IPS-NIHi11 (cell line): ENCODE measurements around the gene TNFRSF25.

Source experiments
- DNase-seq: peaks from one replicate; pipeline ENCODE4 v3.0.0; 2012; ENCODE audit warnings: mixed read lengths, low spot score

TNFRSF25 gene, protein sequence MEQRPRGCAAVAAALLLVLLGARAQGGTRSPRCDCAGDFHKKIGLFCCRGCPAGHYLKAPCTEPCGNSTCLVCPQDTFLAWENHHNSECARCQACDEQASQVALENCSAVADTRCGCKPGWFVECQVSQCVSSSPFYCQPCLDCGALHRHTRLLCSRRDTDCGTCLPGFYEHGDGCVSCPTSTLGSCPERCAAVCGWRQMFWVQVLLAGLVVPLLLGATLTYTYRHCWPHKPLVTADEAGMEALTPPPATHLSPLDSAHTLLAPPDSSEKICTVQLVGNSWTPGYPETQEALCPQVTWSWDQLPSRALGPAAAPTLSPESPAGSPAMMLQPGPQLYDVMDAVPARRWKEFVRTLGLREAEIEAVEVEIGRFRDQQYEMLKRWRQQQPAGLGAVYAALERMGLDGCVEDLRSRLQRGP

DNA sequence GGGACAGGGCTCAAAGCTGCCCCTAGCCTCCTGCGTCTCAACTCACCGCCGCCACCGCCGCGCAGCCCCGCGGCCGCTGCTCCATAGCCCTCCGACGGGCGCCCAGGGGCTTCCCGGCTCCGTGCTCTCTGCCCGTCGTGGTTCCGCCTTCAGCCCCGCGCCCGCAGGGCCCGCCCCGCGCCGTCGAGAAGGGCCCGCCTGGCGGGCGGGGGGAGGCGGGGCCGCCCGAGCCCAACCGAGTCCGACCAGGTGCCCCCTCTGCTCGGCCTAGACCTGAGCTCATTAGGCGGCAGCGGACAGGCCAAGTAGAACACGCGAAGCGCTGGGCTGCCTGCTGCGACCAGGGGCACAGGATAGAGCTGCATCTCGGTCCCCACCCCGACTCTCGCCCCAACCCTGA, at the start of gene TNFRSF25:
TNFRSF25 (minus strand) TSS at position 151 of the 400 bp plus-strand sequence; CDS start at position 85, 66 bp downstream.
- peak; percentile 82 for DNase-seq

DNA sequence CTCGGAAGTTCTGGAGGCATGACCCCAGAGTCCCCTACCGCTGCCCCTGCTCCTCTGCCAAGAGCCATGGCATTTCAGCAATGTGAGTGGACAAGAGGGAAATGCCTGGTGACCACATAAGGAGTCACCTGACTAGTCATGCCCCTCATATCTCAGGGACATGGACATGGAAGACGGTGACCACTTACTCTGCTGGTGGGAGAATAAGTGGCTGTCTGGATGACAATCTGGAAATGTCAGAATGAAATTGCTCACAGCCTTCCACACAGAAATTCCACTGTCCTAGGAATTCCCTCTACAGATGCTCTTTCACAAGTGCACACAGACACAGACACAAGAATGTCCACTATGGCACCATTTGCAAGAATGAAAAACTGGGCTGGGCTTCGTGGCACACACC, 49.8 kb upstream of the TNFRSF25 start:
- no peak for DNase-seq

DNA sequence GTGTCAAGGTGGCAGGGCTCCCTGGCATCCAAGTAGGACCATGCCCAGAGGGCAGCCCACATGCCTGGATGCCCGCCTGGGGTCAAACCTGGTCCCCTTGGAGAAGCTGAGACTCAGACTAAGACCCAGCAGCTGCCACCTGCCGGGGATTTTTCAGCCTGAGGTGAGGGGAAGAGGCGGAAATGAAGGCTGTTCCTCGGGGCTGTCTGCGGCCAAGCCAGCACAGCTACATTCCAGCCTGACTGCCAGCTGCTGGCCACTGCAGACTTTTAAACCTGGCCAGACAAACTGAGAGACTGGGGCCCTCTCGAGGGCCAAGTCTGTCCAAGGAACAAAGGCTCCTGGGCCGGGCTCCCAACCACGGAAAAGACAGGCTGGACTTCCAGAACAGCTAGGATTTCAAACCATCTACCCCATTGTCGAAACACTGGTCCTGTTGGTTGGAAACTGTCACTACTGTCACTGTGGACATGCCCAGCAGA, 47.4 kb upstream of the TNFRSF25 start:
- no peak for DNase-seq

DNA sequence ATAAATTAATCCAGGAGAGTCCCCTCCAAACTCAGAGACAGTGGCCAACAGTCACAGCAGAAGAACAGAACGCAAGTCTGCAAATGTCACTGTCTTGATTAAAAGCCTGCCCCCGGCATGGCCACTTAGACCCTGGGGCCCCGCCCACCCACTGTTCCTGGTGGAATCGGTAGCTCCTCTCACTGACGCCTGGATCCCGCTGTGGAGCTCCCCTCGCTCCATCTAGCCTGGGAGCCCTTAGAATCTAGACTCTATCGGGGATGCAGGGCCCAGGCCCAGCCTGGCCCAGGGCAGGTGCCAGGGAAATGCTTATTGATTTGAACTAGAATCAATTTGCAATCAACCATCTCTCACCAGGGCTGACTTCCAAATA, 46.9 kb upstream of the TNFRSF25 start:
- no peak for DNase-seq

DNA sequence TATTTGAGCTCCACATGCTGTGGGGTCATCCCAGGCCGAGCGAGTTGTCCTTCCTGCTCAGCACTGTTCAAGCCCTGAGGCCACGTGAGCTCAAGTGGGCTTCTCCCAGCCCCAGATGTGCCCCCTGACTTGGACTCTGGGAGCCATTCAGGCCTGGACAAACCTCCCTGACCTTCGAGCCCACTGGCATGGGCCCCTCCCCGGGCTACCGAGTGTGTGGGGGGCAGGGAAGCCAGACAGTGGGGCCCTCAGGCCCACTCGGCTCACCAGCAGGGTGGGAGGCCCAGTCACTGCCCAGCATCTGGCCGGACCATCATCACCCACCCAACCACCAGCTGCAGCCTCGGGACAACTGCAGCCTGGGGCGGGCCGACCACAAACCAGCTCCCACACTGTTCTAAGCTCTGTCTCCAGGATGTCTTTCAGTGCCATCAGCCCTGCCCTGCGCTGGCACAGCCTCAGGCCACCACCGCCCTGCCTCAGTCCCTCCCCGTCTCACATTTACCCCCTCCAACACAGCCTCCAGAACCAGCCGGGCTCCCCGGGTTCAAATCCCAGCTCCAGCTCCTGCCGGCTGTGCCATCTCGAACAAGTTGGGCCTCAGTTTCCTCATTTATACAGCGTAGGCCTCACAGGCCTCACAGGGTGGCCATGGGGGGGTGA, 46.4 kb upstream of the TNFRSF25 start:
- DNase-seq, result no peak

DNA sequence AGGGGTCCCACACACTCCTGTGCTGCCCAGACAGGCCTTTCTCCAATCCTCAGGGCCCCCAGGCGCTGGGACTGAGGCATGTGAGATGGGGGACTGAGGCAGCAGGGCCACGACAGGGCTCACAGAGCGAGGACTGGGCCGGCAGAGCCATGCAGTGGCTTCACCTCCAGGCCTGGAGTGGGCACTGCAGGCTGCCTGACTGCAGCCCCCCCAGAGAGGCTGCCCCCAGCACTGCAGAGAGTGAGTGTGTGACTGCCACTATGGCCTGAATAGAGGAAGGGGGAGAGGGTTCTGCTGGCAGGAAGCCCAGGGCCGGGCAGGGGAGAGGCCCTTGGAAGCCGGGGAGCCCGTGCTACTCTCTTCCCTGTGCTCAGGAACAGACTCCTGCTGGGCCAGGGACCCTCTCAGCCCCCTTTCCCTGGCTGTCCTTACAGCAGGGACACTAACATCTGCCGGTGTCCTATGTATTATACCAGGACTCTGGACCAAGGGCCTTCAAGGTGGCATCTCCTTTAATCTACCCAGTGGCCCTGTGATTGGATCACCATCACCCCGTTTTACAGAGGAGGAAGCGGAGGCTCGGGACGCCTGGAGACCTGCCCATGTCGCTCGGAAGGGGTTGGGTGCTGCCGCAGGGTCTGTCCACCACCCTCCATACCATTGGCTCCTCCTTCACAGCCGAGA, 45.7 kb upstream of the TNFRSF25 start:
- DNase-seq, result no peak

DNA sequence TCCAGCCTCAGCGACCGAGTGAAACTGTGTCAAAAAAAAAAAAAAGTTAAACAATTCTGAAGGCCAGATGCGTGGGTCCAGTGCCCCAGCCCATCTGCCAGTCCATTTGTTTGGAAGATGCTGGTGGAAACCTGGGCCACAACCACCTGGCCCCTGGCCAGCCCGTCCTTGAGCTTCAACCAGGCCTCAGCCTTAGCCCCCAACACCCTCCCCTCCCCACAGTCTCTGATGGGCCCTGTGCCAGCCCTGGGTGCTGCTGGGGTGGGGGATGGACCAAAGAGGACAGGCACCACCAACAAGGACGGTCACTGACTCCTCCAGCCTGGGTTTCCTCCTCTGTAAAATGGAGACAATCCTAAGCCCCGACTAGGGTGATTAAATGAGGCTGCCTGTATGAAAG, 45.1 kb upstream of the TNFRSF25 start:
- no peak for DNase-seq

DNA sequence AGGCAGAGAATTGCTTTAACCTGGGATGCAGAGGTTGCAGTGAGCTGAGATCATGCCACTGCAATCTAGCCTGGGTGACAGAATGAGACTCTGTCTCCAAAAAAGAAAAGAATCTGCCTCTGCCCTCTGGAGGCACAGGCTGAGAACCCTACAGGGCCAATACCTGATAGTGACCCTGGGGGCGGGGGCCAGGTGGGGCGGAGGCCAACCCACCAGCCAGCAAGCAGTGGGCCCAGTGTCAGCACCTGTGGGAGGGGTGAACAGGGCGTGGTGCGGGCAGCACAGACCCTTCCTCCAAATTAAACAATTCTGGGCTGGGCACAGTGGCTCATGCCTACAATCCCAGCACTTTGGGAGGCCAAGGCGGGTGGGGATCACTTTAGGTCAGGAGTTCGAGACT, 44.5 kb upstream of the TNFRSF25 start:
- DNase-seq, result no peak

DNA sequence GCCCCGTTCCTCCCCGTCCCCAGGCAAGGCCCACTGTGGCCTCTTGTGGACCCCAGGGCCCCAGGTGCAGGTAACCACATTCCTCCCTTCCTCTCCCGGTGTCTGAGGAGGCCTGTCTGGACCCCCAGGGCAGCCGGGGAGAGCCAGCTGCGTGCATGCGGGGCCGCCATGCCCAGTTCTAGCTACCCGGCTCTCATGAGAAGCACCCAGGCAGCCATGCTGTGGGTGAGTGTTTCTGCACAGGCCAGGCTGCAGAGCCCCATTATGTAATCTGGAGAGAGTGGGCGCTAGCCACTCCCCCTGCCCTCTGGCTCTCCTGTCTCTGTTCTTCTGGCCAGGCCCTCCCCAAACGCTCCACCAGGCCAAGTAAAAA, 43.9 kb upstream of the TNFRSF25 start:
- no peak for DNase-seq

DNA sequence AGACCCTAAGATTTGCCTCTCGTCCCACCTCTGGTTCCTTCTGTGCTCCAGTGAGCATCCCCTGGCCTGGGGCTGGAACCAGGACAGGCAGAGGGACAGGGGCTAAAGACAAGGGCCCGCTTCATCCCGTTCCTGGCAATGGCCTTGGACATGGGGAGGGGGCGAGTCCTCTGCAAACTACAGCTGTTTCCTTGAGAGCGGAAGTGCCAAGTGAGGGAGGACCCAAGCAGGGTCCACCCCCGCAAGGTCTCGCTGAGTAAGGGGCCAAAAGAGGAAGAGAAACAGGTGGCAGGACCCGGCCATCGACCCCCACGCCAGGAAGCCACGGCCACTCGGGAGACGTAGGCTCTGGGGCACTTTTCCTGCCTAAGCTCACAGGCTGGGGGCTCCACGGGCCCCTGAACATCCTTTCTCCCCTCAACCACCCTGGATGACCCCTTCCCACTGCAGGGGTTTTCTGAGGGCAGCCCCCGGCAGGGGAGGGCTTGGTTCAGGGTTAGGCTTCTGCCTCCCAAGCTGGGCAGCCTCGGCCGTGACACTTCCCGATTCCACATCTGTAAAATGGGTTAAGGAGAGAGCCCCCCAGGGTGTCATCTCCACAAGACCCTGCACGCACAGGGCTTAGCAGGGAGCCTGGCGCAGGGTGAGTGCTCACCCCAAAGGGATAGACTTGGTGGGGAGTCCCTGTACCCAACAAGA, 43.4 kb upstream of the TNFRSF25 start:
- DNase-seq, result no peak

DNA sequence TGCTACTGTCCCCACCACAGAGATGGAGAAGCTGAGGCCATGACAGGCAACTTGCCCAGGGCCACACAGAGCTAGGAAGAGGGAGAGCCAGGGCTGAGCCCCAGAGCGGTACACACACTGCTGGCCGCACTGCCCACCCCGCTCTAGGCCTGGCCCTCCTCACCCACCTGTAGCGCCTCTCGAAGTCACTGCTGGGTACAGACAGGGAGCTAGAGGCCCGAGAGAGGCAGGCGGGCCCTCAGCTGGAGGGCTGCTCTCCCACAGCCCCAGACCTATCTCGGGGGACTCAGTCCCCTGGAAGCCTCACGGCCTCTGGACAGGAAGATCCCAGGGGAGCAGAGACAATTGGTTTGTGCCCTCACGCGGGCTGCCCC, 42.8 kb upstream of the TNFRSF25 start:
- DNase-seq, result no peak

DNA sequence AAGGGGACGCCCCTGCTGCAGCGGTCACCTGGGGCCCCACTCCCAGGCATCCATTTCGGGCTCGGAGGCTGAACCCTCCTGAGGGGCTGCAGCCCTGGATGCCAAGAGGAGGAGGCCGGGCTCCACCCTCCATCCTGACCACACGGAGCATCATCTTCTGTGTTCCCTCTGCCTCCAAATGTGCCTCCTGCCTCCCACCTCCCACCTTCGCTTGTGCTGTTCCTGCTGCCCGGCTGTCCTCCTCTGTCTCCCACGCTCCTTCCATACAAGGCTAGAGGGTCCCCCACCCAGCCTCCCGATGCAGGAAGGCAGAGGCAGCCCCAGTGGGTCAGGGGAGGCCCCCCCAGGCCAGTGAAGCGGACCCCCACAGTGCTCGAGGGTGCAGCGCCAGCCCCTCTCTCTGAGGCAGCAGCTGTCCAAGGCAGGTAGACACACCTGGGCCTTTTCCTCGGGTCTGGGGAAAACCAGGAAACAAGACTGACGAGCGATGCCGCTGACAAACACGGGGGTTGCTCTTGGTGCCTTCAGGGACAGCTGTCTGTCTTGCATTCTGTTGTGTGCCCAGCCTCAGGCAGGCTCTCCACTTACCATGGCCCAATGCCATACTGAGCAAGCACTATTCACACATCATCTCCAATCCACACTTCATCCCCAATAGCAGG, 42.3 kb upstream of the TNFRSF25 start:
- no peak for DNase-seq

DNA sequence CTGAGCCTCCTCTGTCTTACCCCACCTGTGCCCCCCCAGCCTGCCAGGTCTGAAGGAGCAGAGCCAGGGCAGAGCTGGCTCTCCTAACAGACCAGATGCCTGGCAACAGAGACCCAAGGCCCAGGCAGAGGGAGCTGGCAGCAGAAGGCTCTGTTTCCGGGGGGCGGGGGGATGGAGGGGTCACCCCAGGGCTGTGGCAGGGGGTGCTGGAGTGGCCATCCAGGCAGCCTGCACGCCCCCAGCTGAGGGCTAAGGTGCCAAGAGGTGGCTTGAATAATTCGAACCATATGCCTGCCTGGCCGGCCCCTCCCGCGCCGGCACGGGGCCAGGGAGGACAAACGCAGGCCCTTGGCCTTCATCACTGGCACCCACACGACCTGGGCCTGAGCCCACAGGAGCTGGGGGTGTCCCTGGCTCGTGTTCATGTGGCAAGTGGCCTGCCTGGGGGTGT, 41.5 kb upstream of the TNFRSF25 start:
- DNase-seq, result no peak

DNA sequence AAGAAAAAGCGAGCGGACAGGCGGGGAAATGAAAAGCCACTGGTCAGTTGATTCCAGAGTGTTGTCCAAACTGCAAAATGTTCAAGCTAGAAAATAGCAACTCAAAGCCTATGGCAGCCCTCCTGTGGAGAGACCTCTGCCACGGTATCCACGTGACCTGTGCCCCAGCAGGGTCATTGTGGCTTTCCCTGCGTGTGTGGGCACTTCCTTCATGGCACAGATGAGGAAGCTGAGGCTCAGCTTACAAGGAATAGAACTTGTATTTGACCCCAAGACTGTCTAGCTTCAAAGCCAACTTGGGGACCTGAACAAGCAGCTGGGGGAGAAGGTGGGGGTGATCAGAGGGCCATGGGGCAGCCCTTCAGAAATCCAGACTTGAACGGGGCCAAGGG, 41.1 kb upstream of the TNFRSF25 start:
- no peak for DNase-seq

DNA sequence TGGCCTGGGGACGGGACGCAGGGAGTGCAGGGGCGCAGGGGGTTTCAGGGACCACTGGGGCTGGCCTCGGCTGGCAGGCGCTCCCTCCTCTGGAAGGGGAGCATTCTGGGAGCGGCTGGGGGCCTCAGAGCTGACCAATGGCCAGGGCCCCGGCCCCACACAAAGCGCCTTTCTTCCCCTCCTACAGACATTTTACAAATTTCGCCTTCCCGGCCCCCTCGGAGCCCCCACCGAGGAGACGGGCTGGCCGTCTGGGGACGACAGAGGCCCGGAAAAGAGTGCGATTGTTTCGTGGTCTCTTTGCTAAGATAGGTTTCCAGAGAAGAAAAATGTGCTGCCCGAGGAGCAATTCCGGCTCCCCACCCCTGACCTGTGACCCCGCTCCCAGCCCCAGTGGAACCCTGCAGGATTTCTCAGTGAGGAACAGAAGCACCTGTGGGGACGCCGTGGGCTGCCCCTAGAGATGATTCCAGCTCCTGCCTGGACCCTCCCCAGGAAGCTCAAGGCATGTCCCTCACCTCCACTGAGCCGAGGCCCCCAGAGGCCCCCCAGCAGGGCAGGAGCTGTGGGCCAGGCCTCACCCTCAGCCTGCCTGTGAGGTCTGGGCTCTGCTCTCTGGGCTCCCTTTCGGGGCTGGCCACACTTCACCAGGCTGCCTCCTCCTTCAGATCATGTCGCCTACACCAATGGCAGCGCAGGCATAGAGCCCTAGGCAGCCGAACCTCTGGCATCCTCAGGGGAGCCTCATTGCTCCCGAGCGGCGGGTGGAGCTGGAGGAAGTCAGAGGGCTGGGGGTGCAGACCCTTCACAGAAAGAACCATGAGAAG, 40.5 kb upstream of the TNFRSF25 start:
- DNase-seq, result peak; percentile 7

DNA sequence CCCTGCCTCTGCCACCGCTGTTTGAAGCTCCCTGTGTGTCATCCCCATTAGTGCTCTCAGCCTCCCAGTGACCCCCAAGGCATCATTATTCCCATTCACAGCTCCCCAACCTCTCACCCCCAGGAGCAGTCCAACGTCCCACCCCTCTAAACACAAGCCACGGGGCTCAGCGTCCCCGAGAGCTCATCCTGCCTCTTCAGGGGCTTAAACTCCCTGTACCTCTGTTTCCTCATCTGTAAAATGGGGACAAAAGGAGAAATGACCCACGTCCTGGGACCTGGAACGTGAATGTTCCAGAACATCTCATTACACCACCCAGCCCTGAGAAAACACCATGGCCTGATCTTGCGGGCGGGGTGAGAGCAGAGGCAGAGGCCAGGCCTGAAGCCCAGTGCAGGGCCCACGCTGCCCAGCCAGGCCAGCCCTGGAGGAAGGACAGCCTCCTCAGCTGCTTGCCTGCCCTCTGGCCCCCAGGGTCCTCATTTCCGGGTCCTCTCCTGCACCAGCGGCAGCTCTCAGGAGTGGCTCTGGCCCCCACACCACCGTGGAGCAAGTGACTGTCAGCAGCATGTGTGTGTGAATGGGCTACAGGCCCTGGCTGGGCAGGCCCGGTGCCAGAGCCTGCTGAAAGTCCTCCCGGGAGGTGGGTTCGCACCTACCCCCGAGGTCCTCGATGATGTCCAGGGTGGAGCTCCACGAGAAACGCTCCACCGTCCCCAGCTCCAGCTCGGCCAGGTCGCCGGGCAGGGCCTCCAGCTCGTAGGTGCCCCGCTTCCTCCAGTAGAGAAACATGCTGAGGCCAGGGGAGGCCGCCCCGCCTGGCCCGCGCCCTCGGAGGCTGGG, 39.6 kb upstream of the TNFRSF25 start:
- DNase-seq, result peak; percentile 21

DNA sequence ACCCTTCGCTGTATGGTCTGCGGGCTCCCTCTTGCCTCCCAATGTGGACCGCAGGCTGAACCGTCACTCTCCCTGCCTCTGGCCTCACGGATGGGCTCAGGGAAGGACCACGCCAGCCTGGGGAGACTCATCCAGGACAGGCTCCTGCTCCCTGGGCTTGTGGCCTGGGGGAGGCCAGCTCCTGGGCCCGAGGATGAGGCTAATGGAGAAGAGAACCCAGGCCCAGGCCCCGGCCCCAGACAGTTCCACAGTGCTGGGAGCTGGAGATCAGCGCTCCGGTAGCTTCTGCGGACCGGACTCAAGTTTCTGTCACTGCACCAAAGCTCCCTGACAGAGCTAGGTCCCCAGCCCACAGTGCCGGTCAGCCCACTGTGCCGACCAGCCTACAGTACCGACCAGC, 38.9 kb upstream of the TNFRSF25 start:
- no peak for DNase-seq

DNA sequence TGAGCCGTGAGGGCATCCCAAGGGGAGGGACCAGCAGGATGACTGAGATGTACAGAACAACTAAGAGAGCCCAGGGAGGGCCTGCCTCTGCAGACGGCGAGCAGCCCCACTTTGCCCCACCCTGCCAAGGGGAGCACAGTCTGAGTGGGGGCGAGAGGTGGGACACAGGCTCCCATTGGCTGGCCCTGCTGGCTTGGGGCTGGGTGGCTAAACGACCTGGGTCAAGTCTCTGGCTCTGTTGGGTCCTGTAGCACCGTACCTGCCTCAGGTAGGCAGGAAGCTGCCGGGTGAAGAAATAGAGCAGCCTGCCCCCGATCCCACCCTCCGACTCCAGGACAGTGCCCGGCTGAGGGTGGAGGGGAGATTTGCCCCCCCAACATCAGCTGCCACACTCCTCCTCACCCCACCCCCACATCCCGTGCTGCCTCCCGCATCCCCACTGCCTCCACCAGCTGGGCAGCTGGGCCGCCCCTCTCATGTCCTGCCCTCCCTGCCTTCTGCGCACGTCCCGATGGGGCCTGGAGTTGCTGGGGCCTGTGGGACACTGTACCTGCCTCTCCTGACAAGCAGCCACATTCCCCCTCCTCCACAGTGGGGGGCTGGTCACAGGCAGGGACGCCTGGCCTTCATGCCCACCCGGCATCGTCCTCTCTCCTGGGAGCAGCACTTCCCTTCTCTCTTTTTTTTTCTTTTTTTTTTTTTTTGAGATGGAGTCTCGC, 38.1 kb upstream of the TNFRSF25 start:
- peak; percentile 17 for DNase-seq
